SK-N-MC (cell line): Measurements from ENCODE around the gene EPN2.

ENCODE experiments used
- EZH2 ChIP-seq: fragments of 200-600 bp; sonication (generic); IDR thresholded peaks from one replicate; pipeline ENCODE4 v1.6.1; 2017; ENCODE audit warnings: antibody characterized with exemption
- POLR2AphosphoS5 ChIP-seq: IDR thresholded peaks from 2 replicates; pipeline ENCODE4 v1.6.1; 2012; ENCODE audit warnings: mild to moderate bottlenecking, low read depth, low read length, borderline replicate concordance

DNA sequence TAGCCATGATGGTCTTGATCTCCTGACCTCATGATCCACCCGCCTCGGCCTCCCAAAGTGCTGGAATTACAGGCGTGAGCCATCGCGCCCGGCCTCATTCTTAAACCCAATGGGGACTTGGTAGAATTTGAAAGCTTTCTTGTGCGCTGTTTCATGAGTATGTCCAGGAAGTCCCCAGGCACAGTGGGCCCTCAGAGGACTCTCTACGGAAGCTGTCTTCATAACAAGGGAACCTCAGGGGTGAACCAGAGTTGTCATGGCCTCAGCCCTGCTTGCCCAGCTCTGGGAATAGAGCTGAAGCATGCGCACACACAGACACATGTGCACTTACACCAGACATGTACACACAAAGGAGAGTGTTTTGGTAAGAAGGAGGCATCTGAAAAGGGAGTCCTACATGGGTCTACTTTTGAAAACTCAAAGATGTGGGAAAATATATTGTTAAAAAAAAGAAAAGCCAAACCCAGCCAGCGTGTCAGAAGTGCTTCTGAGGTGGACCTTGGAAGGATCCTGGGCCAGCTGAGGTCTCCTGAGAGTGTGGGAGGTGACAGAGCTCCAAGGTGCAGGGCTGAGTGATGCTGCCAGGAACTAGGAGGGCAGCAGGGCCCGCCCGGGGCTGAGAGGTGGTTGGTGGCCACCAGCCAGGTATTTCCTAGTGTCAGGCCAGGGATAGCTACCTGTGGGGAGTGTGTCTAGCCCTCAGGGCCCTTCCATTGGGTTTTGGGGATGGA lies 54.6 kb downstream of the EPN2 start:
- TF ChIP-seq POLR2AphosphoS5 (no peak), EZH2 (no peak)
